Fibroblast of the aortic adventitia (primary cell): ENCODE data around the gene EMILIN3. TPM values are rescaled to one million over a fixed set of nuclear protein-coding genes. Genes with fewer than 3 reads are reported as not detected.

Experiments used
- DNase-seq: peaks from one replicate; pipeline ENCODE4 v3.0.0-alpha.2; 2010; ENCODE audit warnings: low read depth
- H3K4me3 ChIP-seq: 2 replicates; pipeline ENCODE4 v1.5.1; 2011; ENCODE audit warnings: low read depth, mild to moderate bottlenecking, control low read depth, low read length, moderate library complexity
- total RNA-seq: library from RNA; depleted of rRNA; stranded (reverse); fragments of >200 nt; gene quantifications from 2 replicates; pipeline ENCODE4 v1.2.3, GENCODE V29; 2012; ENCODE audit warnings: low replicate concordance
- TF ChIP-seq, protein P1 (sequence below): IDR thresholded peaks from 2 replicates; pipeline ENCODE4 v1.5.1; 2011; ENCODE audit warnings: mild to moderate bottlenecking, low read length, control low read depth, inconsistent platforms; ENCODE audit not compliant: insufficient read depth

Gene EMILIN3
- total RNA-seq, 1 donor, result not detected

DNA sequence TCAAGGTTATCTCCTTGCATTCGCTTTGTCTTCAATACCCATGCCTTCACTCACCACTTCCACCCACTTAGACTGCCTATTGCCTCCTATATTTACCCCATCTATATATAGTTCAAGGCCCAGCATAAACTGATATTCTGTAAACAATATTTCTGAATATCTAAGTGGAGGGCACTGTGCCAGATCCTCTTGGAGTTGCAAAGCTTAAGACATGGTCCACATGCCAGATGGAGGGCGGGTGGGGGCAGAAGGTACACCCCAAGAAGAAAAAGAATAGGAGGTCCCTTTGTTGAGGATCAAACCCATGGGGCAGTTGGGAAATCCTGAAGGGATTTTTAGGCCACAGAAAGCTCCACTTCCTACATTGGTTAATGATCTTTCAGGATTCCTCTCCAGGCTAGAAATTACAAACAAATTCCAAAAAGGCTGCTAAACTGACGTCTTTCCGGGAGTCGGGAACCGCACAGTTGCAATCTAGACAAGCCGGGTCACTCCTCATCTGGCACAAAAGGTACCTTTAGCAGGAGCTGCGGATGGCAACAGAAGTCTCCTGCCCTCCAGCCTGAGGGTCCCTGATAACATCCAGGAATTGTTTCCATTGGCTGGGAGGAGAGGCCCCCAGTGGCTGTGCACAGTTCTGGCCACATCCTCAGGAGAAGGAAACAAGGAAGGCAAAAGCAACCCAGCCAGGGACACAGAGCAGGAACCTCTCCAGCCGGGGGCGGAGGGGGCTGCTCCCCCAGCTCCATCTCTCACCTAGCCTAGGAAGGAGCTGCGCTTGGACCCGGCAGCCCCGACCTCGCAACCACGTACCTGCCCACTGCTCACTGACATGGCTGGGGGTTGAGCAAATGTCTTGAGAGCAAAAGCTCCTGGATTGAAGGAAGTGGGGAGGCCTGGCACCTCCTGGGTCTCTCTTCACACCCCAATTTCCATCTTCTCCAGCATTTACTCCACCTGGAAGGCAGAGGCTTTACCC lies 31.9 kb downstream of the EMILIN3 start:
- no peak overlapping the region for H3K4me3 ChIP-seq
- TF ChIP-seq, protein P1, sequence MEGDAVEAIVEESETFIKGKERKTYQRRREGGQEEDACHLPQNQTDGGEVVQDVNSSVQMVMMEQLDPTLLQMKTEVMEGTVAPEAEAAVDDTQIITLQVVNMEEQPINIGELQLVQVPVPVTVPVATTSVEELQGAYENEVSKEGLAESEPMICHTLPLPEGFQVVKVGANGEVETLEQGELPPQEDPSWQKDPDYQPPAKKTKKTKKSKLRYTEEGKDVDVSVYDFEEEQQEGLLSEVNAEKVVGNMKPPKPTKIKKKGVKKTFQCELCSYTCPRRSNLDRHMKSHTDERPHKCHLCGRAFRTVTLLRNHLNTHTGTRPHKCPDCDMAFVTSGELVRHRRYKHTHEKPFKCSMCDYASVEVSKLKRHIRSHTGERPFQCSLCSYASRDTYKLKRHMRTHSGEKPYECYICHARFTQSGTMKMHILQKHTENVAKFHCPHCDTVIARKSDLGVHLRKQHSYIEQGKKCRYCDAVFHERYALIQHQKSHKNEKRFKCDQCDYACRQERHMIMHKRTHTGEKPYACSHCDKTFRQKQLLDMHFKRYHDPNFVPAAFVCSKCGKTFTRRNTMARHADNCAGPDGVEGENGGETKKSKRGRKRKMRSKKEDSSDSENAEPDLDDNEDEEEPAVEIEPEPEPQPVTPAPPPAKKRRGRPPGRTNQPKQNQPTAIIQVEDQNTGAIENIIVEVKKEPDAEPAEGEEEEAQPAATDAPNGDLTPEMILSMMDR, result no peak
- DNase-seq, result peak; percentile 17

DNA sequence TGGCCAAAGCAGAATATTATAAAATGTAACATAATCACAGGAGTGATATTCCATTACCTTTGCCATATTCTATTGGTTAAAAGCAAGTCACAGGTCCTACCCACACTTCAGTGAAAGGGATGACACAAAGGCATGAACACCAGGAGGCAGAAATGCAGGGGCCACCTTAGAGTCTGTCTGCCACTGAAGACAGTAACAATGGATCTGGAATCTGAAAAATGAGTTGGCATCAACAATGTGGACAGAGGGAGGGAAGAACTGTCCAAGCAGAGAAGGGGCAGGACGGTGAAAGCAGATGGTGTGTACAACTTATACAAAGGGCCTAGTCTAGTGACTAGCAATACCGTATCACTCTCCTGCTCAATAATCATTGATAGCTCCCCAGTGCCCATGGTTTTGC lies 32.6 kb downstream of the EMILIN3 start:
- TF ChIP-seq, protein P1, result no peak
- no peak for DNase-seq
- no peak overlapping the region for H3K4me3 ChIP-seq

DNA sequence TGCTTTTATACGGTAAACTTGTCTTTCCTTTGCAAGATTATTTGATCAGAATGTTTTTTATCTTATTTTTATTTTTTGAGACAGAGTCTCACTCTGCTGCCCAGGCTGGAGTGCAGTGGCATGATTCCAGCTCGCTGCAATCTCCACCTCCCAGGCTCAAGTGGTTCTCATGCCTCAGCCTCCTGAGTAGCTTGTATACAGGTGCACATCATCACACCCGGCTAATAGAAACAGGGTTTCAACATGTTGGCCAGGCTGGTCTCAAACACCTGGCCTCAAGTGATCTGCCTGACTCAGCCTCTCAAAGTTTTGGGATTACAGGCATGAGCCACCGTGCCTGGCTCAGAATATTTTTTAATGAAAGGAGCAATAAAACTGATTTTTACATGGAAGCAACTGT lies 34.9 kb downstream of the EMILIN3 start:
- no peak for DNase-seq
- TF ChIP-seq, protein P1, result no peak
- no peak overlapping the region for H3K4me3 ChIP-seq

DNA sequence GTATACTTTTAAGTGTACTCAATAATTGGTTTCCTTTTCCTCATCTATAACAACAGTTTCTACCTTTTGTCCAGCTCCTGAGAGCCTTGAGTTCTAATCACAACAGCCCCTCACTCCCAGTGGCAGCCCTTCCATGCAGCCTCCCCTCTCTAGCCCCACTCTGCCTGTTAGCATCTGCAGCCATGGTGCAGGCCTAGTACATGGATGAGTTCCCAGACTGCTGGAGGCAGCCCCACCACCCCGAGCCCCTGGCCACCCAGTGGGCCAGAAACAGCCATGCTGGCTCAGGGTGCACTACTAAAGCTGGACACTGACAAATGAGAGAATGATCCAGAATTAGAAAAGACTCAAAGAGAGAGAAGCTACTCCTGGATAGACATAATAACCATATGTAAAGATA lies 35.7 kb downstream of the EMILIN3 start:
- H3K4me3 ChIP-seq, result no peak overlapping the region
- DNase-seq, result no peak
- TF ChIP-seq, protein P1, result no peak

DNA sequence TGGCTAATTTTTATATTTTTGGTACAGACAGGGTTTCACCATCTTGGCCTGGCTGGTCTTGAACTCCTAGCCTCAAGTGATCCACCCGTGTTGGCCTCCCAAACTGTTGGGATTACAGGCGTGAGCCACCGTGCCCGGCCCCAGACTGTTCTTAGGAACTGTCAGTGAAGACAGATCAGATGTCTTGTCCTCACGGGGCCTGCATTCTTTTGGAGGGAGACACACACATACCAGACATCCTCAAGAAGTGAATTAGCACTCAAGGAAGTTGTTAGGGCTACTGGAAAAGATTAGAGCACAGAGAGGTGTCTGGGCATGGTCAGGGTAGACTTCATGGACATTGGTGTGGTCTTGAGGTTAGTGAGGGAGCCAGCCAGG lies 36.3 kb downstream of the EMILIN3 start:
- H3K4me3 ChIP-seq, result no peak overlapping the region
- TF ChIP-seq, protein P1, result no peak
- no peak for DNase-seq

DNA sequence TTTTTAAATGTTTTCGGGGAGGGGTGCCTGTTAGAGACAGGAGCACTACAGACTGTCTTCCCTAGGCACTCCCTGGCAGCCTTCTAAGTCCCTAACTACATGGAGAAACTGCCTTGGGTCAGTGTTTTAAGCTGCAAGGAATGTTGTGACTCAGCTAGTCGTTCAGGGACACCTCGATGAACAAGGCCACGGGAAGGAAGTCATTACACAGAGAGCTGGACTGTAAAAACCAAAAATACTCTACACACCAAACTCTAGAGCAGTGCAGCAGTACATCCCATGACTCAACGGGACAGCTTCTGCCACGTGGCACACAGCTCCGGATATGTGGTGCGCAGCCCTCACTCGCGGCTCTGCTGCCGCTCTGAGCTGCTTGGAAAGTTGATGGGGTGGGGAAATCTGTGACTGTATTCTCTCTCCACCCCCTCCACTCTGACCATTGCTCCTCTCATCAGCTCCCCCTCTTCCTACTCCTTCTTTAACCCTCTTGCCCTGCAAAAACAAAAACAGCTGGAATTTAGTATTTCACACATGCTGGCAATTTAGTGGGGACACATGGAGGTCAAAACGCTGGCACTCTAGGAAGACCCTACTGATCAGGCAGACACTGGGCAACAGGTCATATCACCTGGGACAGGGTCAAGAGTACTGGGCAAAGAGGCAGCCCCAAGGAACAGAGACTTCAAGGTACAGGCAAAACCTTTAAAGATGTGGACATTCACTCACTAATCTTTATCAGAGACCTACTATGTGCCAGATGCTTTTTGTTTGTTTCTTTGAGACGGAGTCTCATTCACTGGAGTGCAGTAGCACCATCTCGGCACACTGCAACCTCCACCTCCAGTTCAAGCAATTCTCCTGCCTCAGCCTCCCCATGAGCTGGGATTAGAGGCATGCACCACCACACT lies 36.9 kb downstream of the EMILIN3 start:
- peak; percentile 92 for DNase-seq
- TF ChIP-seq, protein P1, result no peak
- H3K4me3 ChIP-seq, result no peak overlapping the region
